Activated T-helper 17 cell treated with anti-CD3 and anti-CD28 coated beads, Interleukin-2, amount 50 U/mL, for 72 hours (primary cell): ENCODE data around the gene CRTC3. TPM values are rescaled to one million over a fixed set of nuclear protein-coding genes. Genes with fewer than 3 reads are reported as not detected.
"Not testable (repeated sequence)": the region's sequence is repeated elsewhere in the genome, so short reads cannot be mapped to it uniquely, and the experiment has no call there.

Experiments
- ATAC-seq: fragments of 150-1000 bp; cut with Tn5 transposase; replicated peaks from 2 replicates; pipeline ENCODE4 v1.10.0; 2021; ENCODE audit warnings: mild to moderate bottlenecking, moderate library complexity
- H3K27ac Mint-ChIP-seq: one replicate; pipeline ENCODE4 v1.8.0; 2022; ENCODE audit warnings: mixed read lengths
- H3K27me3 Mint-ChIP-seq: one replicate; pipeline ENCODE4 v1.8.0; 2022; ENCODE audit warnings: mixed read lengths
- H3K36me3 Mint-ChIP-seq: one replicate; pipeline ENCODE4 v1.8.0; 2022; ENCODE audit warnings: low read depth, mild to moderate bottlenecking, mixed read lengths
- H3K4me1 Mint-ChIP-seq: one replicate; pipeline ENCODE4 v1.8.0; 2022; ENCODE audit warnings: mixed read lengths
- H3K4me3 Mint-ChIP-seq: one replicate; pipeline ENCODE4 v1.8.0; 2022; ENCODE audit warnings: mild to moderate bottlenecking, mixed read lengths
- H3K9me3 Mint-ChIP-seq: one replicate; pipeline ENCODE4 v1.8.0; 2022; ENCODE audit warnings: mixed read lengths
- total RNA-seq, 2 donors: library from RNA; stranded (reverse); gene quantifications; one replicate each; pipeline ENCODE4 v1.2.3, GENCODE V29; 2022

CRTC3 gene
- total RNA-seq, 2 donors from 2014 or later = 50.6 to 61.0 TPM

DNA sequence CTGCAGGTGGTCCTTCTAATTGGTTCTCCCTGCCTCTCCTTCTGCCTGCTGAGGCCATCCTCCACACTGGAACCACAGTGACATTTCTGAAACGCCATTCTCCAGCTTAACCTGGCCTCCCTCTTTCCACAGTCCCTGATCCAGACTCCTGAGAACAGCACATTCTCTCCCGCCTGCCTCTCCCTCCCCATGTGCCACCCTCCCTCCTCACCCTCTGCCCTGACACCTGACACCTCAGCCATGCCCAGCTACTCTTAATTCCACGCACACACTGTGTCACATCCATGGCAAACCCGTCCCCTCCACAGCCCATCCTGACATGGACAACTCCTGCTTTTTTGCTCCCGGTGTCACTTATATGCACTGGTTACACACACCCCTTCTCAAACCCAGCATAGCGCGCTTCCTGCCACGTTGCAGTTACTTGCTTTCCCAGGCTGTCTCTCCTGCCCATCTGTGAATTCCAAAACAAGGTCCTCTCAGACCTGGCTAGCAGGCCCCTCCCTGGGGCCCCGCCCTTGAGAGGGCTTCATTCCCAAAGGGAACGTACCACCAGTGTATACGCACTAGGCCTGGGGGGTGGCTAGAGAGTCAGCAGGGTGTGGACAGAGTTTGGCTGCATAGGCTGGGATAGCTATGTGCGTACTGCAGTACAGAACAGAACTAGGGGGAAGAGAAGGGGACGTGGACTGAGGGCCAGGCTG is 94.7 kb downstream of the CRTC3 start:
- H3K4me1 Mint-ChIP-seq = peaks cover 9% of the 10 kb centered on the region
- no peak overlapping the region for H3K4me3 Mint-ChIP-seq
- no peaks in the 10 kb centered on the region for H3K9me3 Mint-ChIP-seq
- H3K27ac Mint-ChIP-seq = no peak overlapping the region
- H3K27me3 Mint-ChIP-seq = no peaks in the 10 kb centered on the region
- peaks cover 50% of the 10 kb centered on the region for H3K36me3 Mint-ChIP-seq
- ATAC-seq = no peak

DNA sequence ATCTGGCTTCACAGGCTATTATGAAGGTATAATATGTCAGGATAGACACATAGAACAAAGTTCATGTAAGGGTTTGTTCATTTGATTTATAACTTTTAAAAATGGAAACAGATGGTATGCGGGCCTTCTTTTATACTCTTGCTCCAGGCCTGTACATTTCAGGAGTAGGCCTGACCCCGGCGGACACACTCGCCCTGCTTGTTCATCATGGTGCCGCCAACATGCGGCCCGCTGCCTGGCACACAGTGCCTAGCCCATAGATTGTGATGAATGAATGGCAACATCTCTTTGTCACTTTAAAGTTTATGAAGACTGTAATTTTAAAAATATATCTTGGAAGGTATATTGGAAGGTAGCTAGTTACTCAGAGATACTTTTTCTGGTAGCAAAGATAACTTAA is 95.3 kb downstream of the CRTC3 start:
- Mint-ChIP-seq H3K27ac (no peak overlapping the region), H3K4me1 (peaks cover 4% of the 10 kb centered on the region), H3K4me3 (no peak overlapping the region), H3K36me3 (peaks cover 50% of the 10 kb centered on the region), H3K9me3 (no peaks in the 10 kb centered on the region), H3K27me3 (no peaks in the 10 kb centered on the region)
- ATAC-seq = no peak

DNA sequence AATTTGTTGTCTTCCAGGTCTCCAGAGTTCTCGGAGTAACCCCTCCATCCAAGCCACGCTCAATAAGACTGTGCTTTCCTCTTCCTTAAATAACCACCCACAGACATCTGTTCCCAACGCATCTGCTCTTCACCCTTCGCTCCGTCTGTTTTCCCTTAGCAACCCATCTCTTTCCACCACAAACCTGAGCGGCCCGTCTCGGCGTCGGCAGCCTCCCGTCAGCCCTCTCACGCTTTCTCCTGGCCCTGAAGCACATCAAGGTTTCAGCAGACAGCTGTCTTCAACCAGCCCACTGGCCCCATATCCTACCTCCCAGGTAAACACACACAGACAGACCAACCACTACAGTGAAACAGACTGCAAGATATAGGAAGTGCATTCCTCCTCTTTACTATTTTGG is 99.5 kb downstream of the CRTC3 start:
- Mint-ChIP-seq H3K4me1 (peaks cover 3% of the 10 kb centered on the region), H3K4me3 (no peak overlapping the region), H3K27me3 (no peaks in the 10 kb centered on the region), H3K27ac (no peak overlapping the region), H3K9me3 (no peaks in the 10 kb centered on the region), H3K36me3 (peaks cover 89% of the 10 kb centered on the region)
- no peak for ATAC-seq

DNA sequence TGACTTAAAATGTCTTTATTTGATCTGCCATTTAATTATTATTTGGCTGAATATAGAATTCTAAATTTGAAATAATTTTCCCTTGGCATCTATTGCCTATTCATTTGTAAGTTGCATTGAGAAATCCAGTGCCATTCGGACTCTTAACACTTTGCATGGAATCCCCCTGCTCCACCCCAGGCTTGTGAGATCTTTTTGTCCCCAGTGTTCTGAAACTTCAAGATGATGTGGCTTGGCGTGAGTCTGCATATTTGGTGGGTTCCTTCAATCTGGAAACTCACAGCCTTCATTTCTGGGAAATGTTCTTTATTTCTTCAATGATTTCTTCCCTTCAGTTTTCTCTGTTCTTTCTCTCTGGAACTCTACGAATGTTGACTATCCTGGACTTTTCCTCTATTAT is 103.6 kb downstream of the CRTC3 start:
- ATAC-seq = no peak
- Mint-ChIP-seq H3K4me3 (no peak overlapping the region), H3K27ac (no peak overlapping the region), H3K36me3 (peaks cover 82% of the 10 kb centered on the region), H3K27me3 (no peaks in the 10 kb centered on the region), H3K9me3 (no peaks in the 10 kb centered on the region), H3K4me1 (peaks cover 3% of the 10 kb centered on the region)

DNA sequence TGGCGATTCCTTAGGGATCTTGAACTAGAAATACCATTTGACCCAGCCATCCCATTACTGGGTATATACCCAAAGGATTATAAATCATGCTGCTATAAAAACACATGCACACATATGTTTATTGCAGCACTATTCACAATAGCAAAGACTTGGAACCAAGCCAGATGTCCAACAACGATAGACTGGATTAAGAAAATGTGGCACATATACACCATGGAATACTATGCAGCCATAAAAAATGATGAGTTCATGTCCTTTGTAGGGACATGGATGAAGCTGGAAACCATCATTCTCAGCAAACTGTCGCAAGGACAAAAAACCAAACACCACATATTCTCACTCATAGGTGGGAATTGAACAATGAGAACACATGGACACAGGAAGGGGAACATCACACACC is 107.3 kb downstream of the CRTC3 start:
- not testable (repeated sequence) for ATAC-seq, H3K4me3 Mint-ChIP-seq, H3K9me3 Mint-ChIP-seq, H3K4me1 Mint-ChIP-seq, H3K27ac Mint-ChIP-seq, H3K27me3 Mint-ChIP-seq
- H3K36me3 Mint-ChIP-seq = peaks cover 73% of the 10 kb centered on the region

DNA sequence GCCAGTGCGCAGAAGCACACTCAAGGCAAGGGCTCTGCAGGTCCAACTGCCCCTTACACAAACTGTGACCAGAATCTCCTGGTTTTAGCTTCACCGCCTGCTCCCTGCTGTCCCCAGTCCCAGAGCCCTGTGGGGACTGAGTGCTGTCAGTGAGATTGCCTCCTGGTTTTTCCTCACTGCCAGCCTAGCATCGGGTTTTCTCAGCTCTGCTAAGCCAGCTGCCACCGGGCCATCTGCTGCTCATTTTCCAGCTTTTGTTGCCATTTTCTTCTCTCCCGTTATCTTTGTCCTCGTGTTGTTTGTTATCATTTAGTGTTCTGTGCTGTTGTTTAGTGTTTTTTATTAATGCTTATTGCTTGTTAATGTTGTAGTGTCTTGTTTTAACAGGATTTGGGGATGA is 108.0 kb downstream of the CRTC3 start:
- no peak for ATAC-seq
- H3K27me3 Mint-ChIP-seq = no peaks in the 10 kb centered on the region
- H3K27ac Mint-ChIP-seq = peak overlapping the region; percentile 73
- no peaks in the 10 kb centered on the region for H3K4me1 Mint-ChIP-seq
- no peak overlapping the region for H3K4me3 Mint-ChIP-seq
- peaks cover 73% of the 10 kb centered on the region for H3K36me3 Mint-ChIP-seq
- H3K9me3 Mint-ChIP-seq = no peaks in the 10 kb centered on the region

DNA sequence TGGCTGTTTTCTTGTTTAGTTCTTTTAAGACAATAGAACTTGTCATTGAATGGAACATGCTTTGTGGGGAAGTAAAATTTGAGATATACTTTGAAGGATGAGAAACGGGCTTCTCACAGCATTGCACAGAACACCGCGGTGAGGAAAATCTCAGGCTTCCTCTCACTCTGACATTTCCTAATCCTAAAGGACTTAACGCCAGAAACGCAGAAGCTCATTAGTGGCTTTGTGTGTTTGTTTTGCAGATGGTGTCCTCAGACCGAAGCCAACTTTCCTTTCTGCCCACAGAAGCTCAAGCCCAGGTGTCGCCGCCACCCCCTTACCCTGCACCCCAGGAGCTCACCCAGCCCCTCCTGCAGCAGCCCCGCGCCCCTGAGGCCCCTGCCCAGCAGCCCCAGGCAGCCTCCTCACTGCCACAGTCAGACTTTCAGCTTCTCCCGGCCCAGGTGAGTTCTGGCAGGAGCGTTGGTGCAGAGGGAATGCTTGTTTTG is 108.5 kb downstream of the CRTC3 start:
- Mint-ChIP-seq H3K4me1 (no peaks in the 10 kb centered on the region), H3K36me3 (peaks cover 70% of the 10 kb centered on the region), H3K4me3 (no peak overlapping the region), H3K9me3 (no peaks in the 10 kb centered on the region), H3K27me3 (no peaks in the 10 kb centered on the region), H3K27ac (peak overlapping the region; percentile 73)
- ATAC-seq = no peak

DNA sequence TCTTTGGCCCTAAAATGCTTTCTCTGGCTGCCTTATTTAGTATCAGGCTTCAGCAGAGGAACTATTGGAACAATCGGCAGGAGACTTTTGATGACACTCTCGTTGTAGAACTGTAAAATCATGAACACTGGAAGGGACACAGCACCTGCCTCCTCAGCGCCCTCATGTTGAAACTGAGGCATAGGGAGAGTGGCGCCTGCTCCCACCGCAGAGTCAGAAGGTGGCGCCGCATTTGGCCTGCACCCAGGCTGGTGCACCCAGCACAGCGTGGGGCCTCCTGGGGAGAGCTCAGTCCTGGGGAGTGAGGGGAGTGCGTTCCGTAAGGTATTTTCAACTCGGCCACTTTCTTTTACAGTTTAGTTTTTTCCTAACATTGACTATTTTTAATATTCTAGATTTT is 109.2 kb downstream of the CRTC3 start:
- Mint-ChIP-seq H3K27me3 (no peaks in the 10 kb centered on the region), H3K9me3 (no peaks in the 10 kb centered on the region), H3K36me3 (peaks cover 63% of the 10 kb centered on the region), H3K4me1 (no peaks in the 10 kb centered on the region), H3K4me3 (no peak overlapping the region), H3K27ac (peak overlapping the region; percentile 41)
- ATAC-seq = no peak

DNA sequence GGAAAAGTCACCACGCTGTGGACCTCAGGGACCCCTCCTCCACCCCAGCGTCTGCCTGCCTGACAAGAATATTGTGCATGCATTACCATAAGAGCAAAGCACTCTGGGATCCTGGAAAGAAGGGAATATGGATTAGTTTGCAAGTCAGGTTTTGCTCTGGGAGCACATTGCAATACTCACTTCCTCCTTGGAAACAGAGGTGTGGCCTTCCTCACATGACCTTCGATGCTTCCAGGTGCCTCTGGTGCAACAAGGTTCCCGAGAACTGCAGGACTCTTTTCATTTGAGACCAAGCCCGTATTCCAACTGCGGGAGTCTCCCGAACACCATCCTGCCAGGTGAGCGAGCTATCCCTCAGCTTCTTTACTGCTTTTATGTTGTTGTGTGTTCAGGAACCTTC is 111.1 kb downstream of the CRTC3 start:
- Mint-ChIP-seq H3K4me1 (peaks cover 3% of the 10 kb centered on the region), H3K4me3 (no peak overlapping the region), H3K27me3 (no peaks in the 10 kb centered on the region), H3K36me3 (peaks cover 44% of the 10 kb centered on the region), H3K27ac (no peak overlapping the region), H3K9me3 (no peaks in the 10 kb centered on the region)
- ATAC-seq = no peak

DNA sequence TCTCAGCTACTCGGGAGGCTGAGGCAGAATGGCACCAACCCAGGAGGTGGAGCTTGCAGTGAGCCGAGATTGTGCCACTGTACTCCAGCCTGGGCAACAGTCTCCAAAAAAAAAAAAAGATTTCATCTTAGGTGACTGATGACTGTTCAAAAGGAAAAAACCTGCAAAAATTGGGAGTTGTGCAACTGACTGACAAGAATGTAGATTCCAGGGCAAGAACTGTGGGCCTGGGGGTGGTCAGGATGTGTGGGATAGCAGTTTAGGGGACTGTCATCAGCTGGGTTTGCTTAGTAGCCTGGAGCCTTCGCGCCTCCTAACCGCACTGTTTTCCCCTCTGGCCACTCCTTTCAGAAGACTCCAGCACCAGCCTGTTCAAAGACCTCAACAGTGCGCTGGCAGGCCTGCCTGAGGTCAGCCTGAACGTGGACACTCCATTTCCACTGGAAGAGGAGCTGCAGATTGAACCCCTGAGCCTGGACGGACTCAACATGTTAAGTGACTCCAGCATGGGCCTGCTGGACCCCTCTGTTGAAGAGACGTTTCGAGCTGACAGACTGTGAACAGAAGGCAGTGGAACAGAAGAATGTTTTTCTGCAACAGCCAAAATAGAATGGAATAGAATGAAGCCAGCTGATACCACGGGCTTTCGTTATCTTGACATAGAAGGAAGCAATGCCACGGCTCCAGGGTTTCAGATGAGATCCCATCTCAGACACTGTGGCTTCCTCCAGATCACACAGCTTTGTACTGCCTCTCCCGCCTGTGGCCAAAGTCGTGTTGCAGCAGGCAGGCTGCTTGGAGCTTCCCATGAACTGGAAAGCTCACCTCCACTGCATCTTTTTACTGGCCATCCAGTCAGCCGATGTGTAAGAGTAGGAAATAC is 112.1 kb downstream of the CRTC3 start:
- Mint-ChIP-seq H3K27ac (no peak overlapping the region), H3K36me3 (peaks cover 43% of the 10 kb centered on the region), H3K4me3 (no peak overlapping the region), H3K27me3 (no peaks in the 10 kb centered on the region), H3K9me3 (no peaks in the 10 kb centered on the region), H3K4me1 (peaks cover 12% of the 10 kb centered on the region)
- no peak for ATAC-seq

DNA sequence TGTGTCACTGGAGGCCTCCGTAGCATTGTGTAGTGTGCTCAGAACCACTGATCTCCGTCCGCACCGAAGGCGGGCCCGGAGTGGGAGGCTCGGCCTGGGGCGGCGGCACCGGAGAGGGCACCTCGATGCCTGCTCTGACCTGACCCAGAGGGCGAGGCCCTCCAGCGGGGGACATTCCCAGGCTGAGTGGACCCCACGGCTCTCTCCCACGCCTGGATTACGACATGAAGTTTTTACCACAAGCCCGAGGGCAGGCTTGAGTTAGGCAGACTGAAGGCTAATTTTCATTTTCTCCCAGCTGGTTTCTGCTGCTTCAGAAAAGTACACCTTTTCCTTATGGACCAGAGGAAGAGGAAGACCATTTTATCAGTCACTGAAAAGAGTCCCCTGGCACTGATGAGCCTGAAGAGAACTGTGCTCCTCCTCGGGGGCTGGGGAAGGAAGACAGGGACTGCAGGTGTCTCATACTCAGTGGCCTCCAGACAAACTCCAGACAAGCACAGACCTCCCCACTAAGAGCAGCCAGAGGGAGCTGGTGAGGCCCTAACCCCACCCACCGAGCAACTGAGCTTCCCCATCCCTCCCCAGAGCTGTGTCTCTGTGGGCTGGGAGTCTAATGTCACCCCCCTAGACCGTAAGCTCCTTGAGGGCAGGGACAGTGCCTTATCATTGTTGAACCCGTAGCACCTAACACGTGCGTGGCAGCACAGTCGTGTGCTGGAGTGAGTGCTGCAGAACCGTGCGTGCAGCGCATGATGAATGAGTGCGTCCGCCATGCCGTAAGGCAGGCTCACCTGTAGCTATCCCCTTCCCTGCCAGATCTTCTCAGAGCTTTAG is 113.0 kb downstream of the CRTC3 start:
- Mint-ChIP-seq H3K36me3 (peaks cover 42% of the 10 kb centered on the region), H3K4me1 (peaks cover 12% of the 10 kb centered on the region), H3K27me3 (no peaks in the 10 kb centered on the region), H3K4me3 (no peak overlapping the region), H3K9me3 (no peaks in the 10 kb centered on the region), H3K27ac (no peak overlapping the region)
- ATAC-seq = no peak

DNA sequence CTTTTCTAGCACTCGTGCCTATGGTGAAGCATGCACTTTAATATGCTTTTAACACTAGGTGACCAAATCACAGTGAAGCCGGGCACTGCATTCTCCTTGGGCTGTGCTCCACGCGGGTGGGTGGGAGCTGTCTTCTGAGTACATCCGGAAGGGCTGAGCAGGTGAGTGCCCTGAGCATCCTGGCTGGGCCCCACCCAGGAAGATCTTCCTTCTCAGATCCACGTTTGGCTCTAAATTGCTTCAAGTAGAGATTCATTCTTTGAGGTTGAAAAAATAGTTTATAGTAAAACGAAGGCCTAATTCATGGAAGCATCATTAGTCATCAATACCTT is 113.5 kb downstream of the CRTC3 start:
- no peak overlapping the region for H3K27ac Mint-ChIP-seq
- no peak overlapping the region for H3K4me3 Mint-ChIP-seq
- peaks cover 37% of the 10 kb centered on the region for H3K36me3 Mint-ChIP-seq

DNA sequence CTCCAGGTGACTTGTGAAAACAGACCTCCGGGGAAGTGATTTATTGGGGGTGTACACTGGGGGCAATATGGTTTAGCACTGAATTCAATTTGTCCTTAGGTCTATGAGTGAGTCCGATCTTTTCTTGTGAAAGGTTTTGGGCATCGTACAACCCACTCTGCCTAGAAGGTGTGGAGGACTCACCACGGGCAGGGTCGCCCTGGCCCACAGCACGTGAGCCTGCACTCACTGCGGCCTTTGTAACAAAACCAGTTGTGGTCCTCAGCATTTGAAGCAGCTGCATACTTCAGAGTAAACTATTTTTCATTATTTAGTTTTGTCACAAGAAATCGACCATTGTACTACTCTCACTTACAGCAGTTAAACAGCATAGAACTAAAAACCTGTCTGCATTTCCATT is 114.8 kb downstream of the CRTC3 start:
- Mint-ChIP-seq H3K4me1 (peaks cover 22% of the 10 kb centered on the region), H3K27me3 (no peaks in the 10 kb centered on the region), H3K4me3 (no peak overlapping the region), H3K9me3 (no peaks in the 10 kb centered on the region), H3K27ac (peak overlapping the region; percentile 18), H3K36me3 (peaks cover 29% of the 10 kb centered on the region)
- no peak for ATAC-seq

More for the DNA sequence above, 113.5 kb downstream of the CRTC3 start:
- Mint-ChIP-seq H3K27me3 (no peaks in the 10 kb centered on the region), H3K4me1 (peaks cover 16% of the 10 kb centered on the region), H3K9me3 (no peaks in the 10 kb centered on the region)
- no peak for ATAC-seq

DNA sequence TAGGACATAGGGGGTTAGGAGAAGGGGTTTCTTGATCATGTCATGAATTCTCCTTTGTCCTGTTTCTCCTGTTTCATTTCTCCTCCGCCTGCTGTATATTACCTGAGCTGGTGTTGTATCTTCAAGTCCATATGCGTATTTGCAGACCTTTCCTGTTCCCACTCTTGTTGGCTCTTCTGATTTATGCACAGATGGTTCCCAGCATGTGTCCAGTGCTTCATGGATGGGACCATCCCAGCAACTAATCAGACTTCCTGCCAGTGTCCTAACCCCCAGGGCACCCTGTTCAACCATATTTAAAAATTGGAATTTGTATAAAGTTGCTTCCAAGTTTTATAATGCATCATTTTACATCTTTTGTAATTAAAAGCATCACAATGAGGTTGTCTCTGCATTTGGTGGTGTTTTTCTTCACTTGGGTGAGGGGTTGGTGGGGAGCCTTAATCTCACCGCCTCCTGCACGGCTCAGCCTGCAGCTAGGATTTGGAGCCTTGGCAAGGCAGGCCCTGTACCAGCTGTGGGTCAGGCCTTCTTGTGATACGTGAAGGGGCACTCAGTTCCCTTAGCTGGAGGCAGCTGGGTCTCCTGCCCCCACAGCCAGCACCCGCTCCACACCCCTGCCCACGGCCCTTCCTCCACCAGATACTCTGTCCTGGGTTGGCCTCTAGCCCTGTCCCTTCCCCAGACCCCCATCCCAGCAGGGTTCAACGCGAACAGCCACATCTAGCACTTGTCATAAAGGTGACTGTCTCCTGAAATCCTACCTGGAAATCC is 115.4 kb downstream of the CRTC3 start:
- ATAC-seq = no peak
- Mint-ChIP-seq H3K9me3 (no peaks in the 10 kb centered on the region), H3K4me3 (no peak overlapping the region), H3K36me3 (peaks cover 28% of the 10 kb centered on the region), H3K4me1 (peaks cover 27% of the 10 kb centered on the region), H3K27ac (peak overlapping the region; percentile 80), H3K27me3 (no peaks in the 10 kb centered on the region)
